GM18519 (cell line): Measurements from ENCODE around the gene TSNAX.

Experiments
- ATAC-seq: cut with Tn5 transposase; IDR thresholded peaks from one replicate; pipeline ENCODE4 v1.9.1; 2021; ENCODE audit warnings: mild to moderate bottlenecking, moderate library complexity; ENCODE audit not compliant: unreplicated experiment, low FRiP score

Gene TSNAX

DNA sequence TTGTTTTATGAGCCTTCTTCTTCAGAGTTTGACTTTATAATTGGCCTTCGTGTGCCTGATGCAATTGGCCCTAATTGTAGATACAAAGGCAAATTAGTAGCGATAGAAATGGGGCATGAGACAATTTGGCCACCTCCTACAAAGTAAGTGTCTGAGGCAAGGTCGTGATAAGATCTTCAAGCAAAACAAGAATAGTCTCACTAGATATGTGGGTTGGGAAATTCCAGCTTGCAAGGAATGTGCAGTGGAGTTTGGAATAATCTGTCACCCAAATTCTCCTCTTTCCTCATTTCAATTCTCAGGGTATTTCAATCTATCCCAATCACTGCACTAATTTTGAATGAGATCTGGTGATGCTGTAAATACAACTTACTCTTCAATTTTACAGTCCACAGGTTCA, 11.4 kb upstream of the TSNAX start:
- no peak for ATAC-seq

DNA sequence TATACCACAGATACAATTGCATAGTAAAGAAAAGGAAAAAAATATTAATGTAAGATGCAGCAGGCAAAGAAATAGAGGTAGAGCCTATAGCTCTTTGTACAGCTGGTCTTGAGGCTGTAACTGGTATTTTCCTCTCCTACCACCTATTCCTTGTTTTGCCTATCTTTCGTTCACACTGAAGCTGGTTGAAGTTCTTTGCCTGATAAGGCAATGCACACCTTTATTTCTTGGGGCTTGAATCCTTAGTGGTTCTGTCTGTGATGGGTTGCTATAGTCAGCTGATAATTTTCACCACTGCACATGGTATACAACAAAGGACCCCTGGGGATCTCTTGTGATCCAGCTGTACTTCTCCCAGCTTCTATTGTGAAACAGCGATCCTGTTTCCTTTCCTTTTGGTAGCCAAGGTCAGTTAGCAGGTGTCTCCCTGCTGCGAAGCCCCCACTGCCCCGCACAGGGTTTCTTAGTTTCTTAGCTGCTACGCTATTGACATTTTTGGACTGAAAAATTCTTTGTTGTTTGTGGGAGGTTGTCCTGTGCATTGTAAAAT, 9.9 kb upstream of the TSNAX start:
- no peak for ATAC-seq

GRCh38 chr1:231519166-231519565, 9.3 kb upstream of the TSNAX start:
- ATAC-seq = no peak

GRCh38 chr1:231522038-231522437, 6.4 kb upstream of the TSNAX start:
- ATAC-seq = no peak

- no peak for ATAC-seq
Observed at GRCh38 chr1:231522931-231523642, 5.4 kb upstream of the TSNAX start.

GRCh38 chr1:231523816-231524215, 4.7 kb upstream of the TSNAX start:
- no peak for ATAC-seq

DNA sequence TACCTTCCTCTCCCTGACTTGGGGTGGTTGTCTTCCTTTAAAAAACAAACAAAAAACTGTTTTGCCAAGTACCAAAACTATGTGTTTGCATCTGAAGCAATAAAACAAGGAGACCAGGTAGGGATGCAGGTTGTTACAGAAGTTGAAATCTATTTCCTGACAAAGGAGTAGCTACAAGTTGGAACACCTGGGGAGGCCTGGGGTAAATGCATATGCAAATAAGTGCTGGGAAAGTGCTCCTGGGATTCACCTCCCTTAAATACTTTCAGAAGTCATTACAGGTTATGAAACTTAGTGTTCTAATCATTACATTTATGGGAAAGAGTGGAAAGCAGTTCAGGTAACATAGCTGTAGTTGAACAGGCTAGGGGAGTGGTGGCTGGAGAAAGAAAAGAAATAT, 1.9 kb upstream of the TSNAX start:
- no peak for ATAC-seq

- ATAC-seq = peak; percentile 11
Observed at GRCh38 chr1:231527586-231528171, 790 bp upstream of the TSNAX start.

DNA sequence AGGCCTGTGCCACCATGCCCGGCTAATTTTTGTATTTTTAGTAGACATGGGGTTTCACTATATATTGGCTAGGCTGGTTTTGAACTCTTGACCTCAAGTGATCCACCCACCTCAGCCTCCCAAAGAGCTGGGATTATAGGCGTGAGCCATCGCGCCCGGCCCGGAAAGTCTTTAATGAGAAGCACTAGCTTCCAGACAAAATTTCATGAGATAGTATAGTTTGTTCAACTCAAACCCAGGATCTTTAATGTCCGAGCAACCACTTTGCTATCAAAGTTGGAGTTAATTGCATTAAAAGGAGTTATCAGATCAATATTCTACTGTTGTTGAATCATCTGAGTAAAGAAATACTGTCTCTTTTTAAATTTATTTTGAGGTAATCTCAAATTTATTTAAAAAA, 4.8 kb downstream of the TSNAX start:
- no peak for ATAC-seq

DNA sequence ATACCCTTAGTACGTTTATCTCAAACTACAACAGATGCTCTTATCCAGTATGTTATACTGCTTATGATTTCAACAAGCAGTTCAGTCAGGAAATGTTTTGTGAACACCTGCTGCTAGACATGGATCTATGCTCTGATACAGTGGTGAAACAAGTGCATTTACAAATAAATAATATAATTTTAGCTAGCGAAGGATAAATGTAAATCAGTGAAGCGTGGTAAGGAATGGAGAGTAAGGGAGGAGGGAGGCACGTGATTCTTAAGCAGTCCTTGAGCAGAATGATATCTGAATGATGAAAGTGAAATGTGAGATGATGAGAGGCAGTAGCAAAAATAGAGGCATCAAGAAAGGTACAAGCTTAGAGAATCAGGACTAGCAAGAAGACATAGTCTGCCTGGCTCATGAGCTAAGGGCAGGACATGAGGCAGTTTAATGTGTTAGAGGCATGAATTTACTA, 6.3 kb downstream of the TSNAX start:
- no peak for ATAC-seq

- no peak for ATAC-seq
Observed at GRCh38 chr1:231536099-231536498, 7.6 kb downstream of the TSNAX start.

GRCh38 chr1:231540847-231541246, 12.4 kb downstream of the TSNAX start:
- ATAC-seq = no peak

DNA sequence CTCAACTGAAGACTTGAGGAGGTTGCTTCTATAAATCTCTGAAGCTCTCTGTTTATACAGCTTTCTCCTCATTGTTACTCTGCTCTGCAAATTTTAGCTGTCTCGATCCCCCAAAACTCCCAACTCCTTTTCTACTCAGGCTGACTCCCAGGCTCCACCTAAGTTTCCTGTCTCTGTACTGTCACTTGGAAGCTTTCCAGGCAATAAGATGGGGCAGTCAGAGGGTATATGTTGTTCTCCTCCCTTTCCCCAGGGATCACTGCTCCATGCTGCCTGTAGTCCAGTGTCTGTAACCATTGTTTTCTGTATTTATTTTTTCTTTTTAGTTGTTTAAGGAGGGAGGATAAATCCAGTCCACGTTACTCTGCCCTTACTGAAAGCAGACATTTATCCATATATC, 13.4 kb downstream of the TSNAX start:
- ATAC-seq = no peak

- ATAC-seq = no peak
Observed at GRCh38 chr1:231544943-231545592, 16.6 kb downstream of the TSNAX start.

DNA sequence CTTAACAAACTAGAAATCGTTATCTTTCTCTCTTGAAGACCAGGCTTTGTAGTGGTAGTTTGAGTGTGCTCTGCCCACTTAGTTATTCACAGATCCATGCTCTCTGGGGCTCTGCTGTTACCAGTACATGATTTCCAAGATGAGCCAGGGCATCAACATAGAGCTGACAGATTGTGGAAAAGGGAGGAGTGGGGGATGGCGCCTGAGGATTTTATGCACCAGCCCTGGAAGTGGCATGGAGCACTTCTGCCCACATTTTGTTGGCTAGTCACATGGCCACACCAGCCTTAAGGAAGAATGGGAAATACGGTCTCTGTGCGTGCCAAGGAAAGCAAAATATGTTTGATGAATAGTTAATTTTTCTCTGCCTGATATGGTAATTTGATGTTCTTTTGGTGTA, 18.2 kb downstream of the TSNAX start:
- no peak for ATAC-seq

DNA sequence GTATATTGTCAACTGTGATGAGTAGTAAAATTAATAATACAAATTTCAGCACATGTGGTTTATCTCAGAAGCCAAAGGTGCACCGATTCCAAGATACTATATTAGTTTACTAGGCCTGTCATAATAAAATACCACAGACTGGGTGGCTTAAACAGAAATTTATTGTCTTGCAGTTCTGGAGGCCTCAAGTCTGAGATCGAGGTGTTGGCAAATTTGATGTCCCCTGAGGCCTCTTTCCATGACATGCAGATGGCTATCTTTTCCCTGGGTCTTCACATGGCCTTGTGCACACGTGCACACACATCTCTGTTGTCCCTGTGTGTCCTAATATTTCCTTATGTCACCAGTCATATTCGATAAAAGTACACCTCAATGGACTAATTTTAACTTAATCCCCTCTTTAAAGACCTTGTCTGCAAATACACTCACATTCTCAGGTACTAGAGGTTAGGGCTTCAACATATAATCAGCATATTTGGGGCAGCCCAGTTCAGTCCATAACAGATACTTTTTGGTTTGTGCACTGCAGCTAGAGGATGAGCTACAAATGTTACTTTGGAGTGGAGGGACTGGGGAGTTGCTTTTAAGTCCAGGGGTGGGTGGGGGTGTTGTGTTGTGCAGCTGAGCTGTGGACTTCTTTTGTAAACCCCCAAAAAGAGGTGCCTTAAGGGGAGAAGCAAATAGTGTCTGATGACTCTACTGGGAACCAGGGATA, 21.4 kb downstream of the TSNAX start:
- no peak for ATAC-seq

GRCh38 chr1:231550448-231550781, 21.9 kb downstream of the TSNAX start:
- no peak for ATAC-seq

- ATAC-seq = no peak
Observed at GRCh38 chr1:231553320-231553719, 24.9 kb downstream of the TSNAX start.

- ATAC-seq = no peak
Observed at GRCh38 chr1:231554969-231555368, 26.5 kb downstream of the TSNAX start.

DNA sequence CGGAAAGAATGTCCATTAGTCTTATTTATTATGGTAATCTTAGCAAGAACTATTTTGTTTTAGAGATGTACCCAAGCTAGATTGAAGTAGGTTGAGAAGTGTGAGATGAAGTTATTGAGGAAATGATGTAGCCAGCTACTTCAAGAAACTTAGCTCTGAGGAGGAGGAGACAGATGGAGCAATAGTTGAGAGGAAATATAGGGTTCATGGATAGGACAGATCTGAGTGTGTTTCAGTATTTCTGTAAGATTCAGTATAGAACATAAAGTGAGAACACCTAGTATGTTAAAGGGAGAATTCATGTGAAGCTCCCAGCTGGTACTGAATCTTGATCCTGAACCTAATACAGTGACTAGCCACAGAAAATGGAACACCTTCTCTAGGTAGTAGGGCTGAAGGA, 28.9 kb downstream of the TSNAX start:
- ATAC-seq = no peak
